ENCODE measurements around the gene C1QTNF6. TPM values are rescaled to one million over a fixed set of nuclear protein-coding genes. Genes with fewer than 3 reads are reported as not detected.
"Not testable (repeated sequence)": the region's sequence is repeated elsewhere in the genome, so short reads cannot be mapped to it uniquely, and the experiment has no call there.

Gene C1QTNF6
- polyA plus RNA-seq, 1 donor from 2014 or later: 5.3 TPM

- Histone ChIP-seq H3K9me3 (ENCODE audit: low read length) (no peaks in the 10 kb centered on the region), H4K20me1 (ENCODE audit: insufficient read depth) (no peaks in the 10 kb centered on the region), H3K4me2 (ENCODE audit: low read length) (no peak overlapping the region), H3K9me2 (ENCODE audit: insufficient read depth, low read length) (no peaks in the 10 kb centered on the region), H2AFZ (ENCODE audit: low read depth, low read length) (no peak overlapping the region), H3K4me3 (ENCODE audit: low read length) (no peak overlapping the region), H3K27ac (ENCODE audit: low read length) (no peak overlapping the region), H3K9ac (ENCODE audit: low read length) (no peak overlapping the region), H3K36me3 (ENCODE audit: insufficient read depth, low read length) (no peaks in the 10 kb centered on the region), H3F3A (ENCODE audit: insufficient read depth, low read length, poor library complexity, severe bottlenecking) (no peaks in the 10 kb centered on the region), H3K27me3 (ENCODE audit: insufficient read depth, low read depth, low read length) (no peaks in the 10 kb centered on the region), H3K79me2 (replicated peaks; ENCODE audit: insufficient read depth, low read length) (no peaks in the 10 kb centered on the region)
- TF ChIP-seq EZH2 (IDR thresholded peaks at IDR 0.05; ENCODE audit: borderline replicate concordance, insufficient read depth, low read length, poor library complexity, severe bottlenecking) (no peak), POLR2AphosphoS5 (IDR thresholded peaks at IDR 0.05) (no peak), MXI1 (conservative IDR thresholded peaks at IDR 0.05; ENCODE audit: poor library complexity, severe bottlenecking) (no peak)
Observed at GRCh38 chr22:37171662-37172061, 16.4 kb downstream of the C1QTNF6 start.

GRCh38 chr22:37170689-37171405 lies 17.2 kb downstream of the C1QTNF6 start:
- H3K9me3 ChIP-seq (ENCODE audit: low read length); H3K4me3 ChIP-seq (ENCODE audit: low read length); H3K9me2 ChIP-seq (ENCODE audit: insufficient read depth, low read length); H3K27ac ChIP-seq (ENCODE audit: low read length); H3K79me2 ChIP-seq (replicated peaks; ENCODE audit: insufficient read depth, low read length); H3F3A ChIP-seq (ENCODE audit: insufficient read depth, low read length, poor library complexity, severe bottlenecking); H3K4me2 ChIP-seq (ENCODE audit: low read length); H3K36me3 ChIP-seq (ENCODE audit: insufficient read depth, low read length); H3K9ac ChIP-seq (ENCODE audit: low read length); H2AFZ ChIP-seq (ENCODE audit: low read depth, low read length); H3K27me3 ChIP-seq (ENCODE audit: insufficient read depth, low read depth, low read length); H4K20me1 ChIP-seq (ENCODE audit: insufficient read depth): not testable (repeated sequence)

GRCh38 chr22:37169947-37170688 lies 17.9 kb downstream of the C1QTNF6 start:
- Histone ChIP-seq H4K20me1 (ENCODE audit: insufficient read depth) (no peaks in the 10 kb centered on the region), H3K4me3 (ENCODE audit: low read length) (no peak overlapping the region), H3K9me2 (ENCODE audit: insufficient read depth, low read length) (no peaks in the 10 kb centered on the region), H3K79me2 (replicated peaks; ENCODE audit: insufficient read depth, low read length) (no peaks in the 10 kb centered on the region), H2AFZ (ENCODE audit: low read depth, low read length) (no peak overlapping the region), H3K4me2 (ENCODE audit: low read length) (no peak overlapping the region), H3K27ac (ENCODE audit: low read length) (no peak overlapping the region), H3F3A (ENCODE audit: insufficient read depth, low read length, poor library complexity, severe bottlenecking) (no peaks in the 10 kb centered on the region), H3K9me3 (ENCODE audit: low read length) (no peaks in the 10 kb centered on the region), H3K36me3 (ENCODE audit: insufficient read depth, low read length) (no peaks in the 10 kb centered on the region), H3K9ac (ENCODE audit: low read length) (no peak overlapping the region), H3K27me3 (ENCODE audit: insufficient read depth, low read depth, low read length) (no peaks in the 10 kb centered on the region)
- TF ChIP-seq TAF1 (IDR thresholded peaks at IDR 0.05; ENCODE audit: low read depth) (no peak), EP300 (conservative IDR thresholded peaks at IDR 0.05; ENCODE audit: poor library complexity, severe bottlenecking) (no peak), REST (IDR thresholded peaks at IDR 0.05; ENCODE audit: borderline replicate concordance) (no peak), CTCF (IDR thresholded peaks at IDR 0.05; ENCODE audit: poor library complexity, severe bottlenecking) (no peak), SMC3 (conservative IDR thresholded peaks at IDR 0.05; ENCODE audit: poor library complexity) (no peak)

All from neural cell (in vitro differentiated cells).